ENCODE data around the gene TREML2. TPM values are rescaled to one million over a fixed set of nuclear protein-coding genes. Genes with fewer than 3 reads are reported as not detected.

Gene TREML2
- total and polyA plus RNA-seq, 4 donors: 0.30 to 0.62 (median 0.38) TPM; not detected in 1

DNA sequence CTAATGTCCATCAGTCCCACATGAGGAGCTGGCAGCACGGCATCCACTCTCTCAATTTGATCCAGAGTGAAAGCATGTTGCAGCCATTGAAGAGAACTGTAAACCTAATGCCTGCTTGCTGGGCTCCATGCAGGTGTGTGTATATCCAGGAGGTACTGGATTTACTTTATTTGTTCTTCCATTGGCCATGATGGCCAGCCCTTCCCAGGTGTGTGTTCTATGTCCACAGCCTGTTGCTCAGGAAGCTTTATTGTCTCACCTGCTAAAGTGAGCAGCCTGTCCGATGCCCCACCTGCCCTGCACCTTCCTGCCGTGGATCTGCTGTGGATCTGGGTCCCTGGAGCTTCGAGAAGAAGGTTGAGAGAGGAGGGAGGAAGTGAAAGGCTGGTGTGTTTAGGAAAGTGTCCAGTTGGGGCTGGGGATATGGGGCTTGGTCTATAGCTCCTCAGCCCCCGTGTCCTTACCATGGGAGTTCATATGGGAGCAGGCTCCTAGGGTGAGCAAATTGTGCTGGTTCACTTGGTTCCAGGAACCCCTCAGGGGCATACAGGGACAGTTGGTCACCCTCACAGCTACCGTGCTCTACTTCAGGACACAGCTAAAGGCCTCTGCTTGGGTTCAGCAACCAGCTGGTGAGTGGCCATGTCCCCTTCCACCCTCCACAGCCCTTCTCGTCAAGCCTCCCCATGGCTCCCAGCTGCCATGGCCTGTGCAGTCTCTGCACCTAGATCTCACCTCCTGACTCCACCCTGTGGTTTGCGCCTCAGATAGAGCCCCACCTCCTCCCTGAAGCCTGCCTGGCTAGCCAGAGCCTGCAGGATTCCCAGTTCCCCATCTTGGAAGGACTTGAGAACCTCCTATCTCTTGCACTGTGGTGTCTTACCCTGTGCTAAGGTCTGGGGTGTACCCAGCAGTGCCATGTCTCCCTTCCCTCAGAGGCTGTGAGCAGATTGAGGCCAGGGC lies 12.7 kb downstream of the TREML2 start:
- ATAC-seq (ENCODE audit: low FRiP score): no peak
- H3K27me3 ChIP-seq (ENCODE audit: control insufficient read depth in 1 of 2, insufficient read depth in 2 of 2, low read length in 1 of 2): no peaks in the 10 kb centered on the region
- H3K27ac ChIP-seq (ENCODE audit: low read depth in 1 of 2, low read length in 2 of 2): no peak overlapping the region
- H3K36me3 ChIP-seq (ENCODE audit: control insufficient read depth in 1 of 2, insufficient read depth in 2 of 2, low read length in 1 of 2): no peaks in the 10 kb centered on the region
- H3K9me3 ChIP-seq (ENCODE audit: control insufficient read depth, low read length): peaks cover 5% of the 10 kb centered on the region
- DNase-seq: no peak
- WGBS, 2 donors: 83 to 85% methylated on average over 8 of the region's 8 CpGs
- H3K4me1 ChIP-seq (ENCODE audit: control insufficient read depth in 1 of 2, insufficient read depth in 2 of 2, low read length in 2 of 2): no peaks in the 10 kb centered on the region
- intact Hi-C loops (cut with DNase I): no loop called here
- no peak overlapping the region for H3K4me3 ChIP-seq (ENCODE audit: low read length in 2 of 2)

DNA sequence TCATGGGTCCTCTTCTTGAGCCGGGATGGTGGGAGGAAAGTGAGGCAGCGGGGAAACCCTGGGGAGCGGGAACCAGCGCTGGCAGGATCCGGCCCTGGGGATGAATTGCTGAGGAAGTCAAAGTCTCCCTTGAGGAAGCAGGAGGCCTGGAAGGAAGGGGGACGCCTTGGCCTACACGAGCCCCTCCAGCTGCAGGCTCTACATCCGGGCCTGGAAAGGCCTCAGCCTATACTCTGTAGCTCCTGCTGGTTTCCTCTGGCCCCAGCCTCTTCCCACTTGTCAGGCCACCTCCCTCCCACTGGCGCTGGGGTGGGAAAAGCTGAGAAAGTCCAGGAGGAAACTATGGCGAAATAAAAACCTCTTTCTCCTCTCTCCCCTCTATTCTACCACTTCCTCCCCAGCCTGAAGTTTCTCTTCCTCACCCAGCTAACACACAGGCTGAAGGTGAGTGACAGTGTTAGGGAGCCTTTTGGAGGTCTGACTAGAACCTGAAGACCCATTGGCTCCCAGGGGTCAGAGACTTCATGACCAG lies 14.9 kb downstream of the TREML2 start:
- intact Hi-C loops (cut with DNase I): no loop called here
- no peaks in the 10 kb centered on the region for H3K27me3 ChIP-seq (ENCODE audit: control insufficient read depth in 1 of 2, insufficient read depth in 2 of 2, low read length in 1 of 2)
- 69 to 78% methylated on average over 10 of the region's 10 CpGs for WGBS, 2 donors
- H3K27ac ChIP-seq (ENCODE audit: low read depth in 1 of 2, low read length in 2 of 2): no peak overlapping the region
- H3K4me3 ChIP-seq (ENCODE audit: low read length in 2 of 2): no peak overlapping the region
- no peak for ATAC-seq (ENCODE audit: low FRiP score)
- no peaks in the 10 kb centered on the region for H3K4me1 ChIP-seq (ENCODE audit: control insufficient read depth in 1 of 2, insufficient read depth in 2 of 2, low read length in 2 of 2)
- no peak for DNase-seq
- no peaks in the 10 kb centered on the region for H3K36me3 ChIP-seq (ENCODE audit: control insufficient read depth in 1 of 2, insufficient read depth in 2 of 2, low read length in 1 of 2)
- H3K9me3 ChIP-seq (ENCODE audit: control insufficient read depth, low read length): peaks cover 5% of the 10 kb centered on the region

DNA sequence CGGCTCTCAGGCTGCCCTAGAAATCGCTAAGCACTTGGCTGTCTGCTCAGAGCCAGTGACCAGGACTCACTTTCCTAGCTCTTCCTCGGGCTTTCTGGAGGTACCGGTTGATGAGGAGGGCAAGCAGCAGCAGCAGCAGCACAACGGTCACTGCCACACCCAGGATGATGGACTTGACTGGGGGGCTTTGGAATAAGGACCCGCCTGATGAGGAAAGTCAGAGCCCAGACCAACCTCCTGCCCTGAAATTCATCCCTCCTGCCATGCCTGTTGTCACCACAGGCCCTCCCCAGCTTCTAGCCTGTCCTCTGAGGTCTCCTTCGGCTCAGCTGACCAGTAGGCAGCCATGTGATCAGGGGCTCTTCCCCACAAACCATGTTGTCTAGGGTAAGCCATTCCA lies 16.2 kb downstream of the TREML2 start:
- WGBS, 2 donors: 76 to 79% methylated on average over 6 to 7 of the region's 7 CpGs
- no peak overlapping the region for H3K27ac ChIP-seq (ENCODE audit: low read depth in 1 of 2, low read length in 2 of 2)
- H3K9me3 ChIP-seq (ENCODE audit: control insufficient read depth, low read length): peaks cover under 1% of the 10 kb centered on the region
- ATAC-seq (ENCODE audit: low FRiP score) (no peak), DNase-seq (no peak)
- intact Hi-C loops (cut with DNase I): no loop called here
- no peaks in the 10 kb centered on the region for H3K4me1 ChIP-seq (ENCODE audit: control insufficient read depth in 1 of 2, insufficient read depth in 2 of 2, low read length in 2 of 2)
- no peak overlapping the region for H3K4me3 ChIP-seq (ENCODE audit: low read length in 2 of 2)
- no peaks in the 10 kb centered on the region for H3K36me3 ChIP-seq (ENCODE audit: control insufficient read depth in 1 of 2, insufficient read depth in 2 of 2, low read length in 1 of 2)
- no peaks in the 10 kb centered on the region for H3K27me3 ChIP-seq (ENCODE audit: control insufficient read depth in 1 of 2, insufficient read depth in 2 of 2, low read length in 1 of 2)

DNA sequence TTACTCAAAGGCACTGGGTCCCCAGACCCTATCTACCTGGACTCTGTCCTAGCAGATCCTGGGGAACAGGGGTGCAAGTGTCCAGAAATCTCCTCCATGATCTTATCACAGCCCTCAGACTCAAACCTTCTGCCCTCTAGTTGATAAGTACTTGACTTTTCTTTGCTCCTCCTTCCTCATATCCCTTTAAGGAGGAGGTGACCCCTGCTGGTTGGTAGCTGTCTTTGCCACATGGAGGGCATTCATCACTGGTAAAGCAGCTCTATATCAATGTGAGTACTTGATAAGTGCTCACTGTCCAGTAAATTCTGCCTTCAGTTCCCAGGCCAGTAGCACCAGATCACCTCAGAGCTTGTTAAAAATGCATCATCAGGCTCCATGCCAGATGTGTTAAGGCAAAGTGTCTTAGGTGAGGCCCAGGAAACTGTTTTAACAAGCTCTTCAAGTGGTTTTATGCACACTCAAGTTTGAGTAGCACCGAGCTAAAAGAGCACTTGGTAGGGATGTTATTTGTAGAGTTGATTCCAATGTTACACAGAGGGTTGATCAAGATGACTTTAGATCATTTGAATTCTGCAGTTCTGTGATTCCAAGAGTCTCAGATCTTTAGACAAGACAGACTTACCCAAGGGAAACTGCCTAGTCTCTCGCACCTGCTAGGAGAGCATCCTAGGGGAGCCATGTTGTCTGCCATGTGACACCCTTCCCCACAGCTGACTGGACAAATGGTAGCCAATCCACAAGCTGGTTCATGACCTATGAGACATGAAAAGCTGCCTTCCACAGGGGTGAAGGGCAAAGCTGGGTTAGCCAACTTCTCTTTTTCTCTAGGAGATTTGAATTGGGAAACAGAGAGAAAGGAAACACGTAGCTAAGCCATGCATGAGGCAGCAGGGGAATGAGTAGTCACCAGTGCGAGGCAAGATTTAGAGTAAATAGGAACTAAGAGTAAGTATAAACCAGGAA lies 18.6 kb downstream of the TREML2 start:
- Histone ChIP-seq H3K4me3 (ENCODE audit: low read length in 2 of 2) (no peak overlapping the region), H3K9me3 (ENCODE audit: control insufficient read depth, low read length) (no peaks in the 10 kb centered on the region), H3K27ac (ENCODE audit: low read depth in 1 of 2, low read length in 2 of 2) (no peak overlapping the region), H3K27me3 (ENCODE audit: control insufficient read depth in 1 of 2, insufficient read depth in 2 of 2, low read length in 1 of 2) (no peaks in the 10 kb centered on the region), H3K4me1 (ENCODE audit: control insufficient read depth in 1 of 2, insufficient read depth in 2 of 2, low read length in 2 of 2) (no peaks in the 10 kb centered on the region), H3K36me3 (ENCODE audit: control insufficient read depth in 1 of 2, insufficient read depth in 2 of 2, low read length in 1 of 2) (no peaks in the 10 kb centered on the region)
- WGBS, 2 donors: 74 to 77% methylated on average over 4 of the region's 4 CpGs
- DNase-seq: peak in 1 of 2 donors; percentile 61
- intact Hi-C loops (cut with DNase I): no loop called here
- no peak for ATAC-seq (ENCODE audit: low FRiP score)

DNA sequence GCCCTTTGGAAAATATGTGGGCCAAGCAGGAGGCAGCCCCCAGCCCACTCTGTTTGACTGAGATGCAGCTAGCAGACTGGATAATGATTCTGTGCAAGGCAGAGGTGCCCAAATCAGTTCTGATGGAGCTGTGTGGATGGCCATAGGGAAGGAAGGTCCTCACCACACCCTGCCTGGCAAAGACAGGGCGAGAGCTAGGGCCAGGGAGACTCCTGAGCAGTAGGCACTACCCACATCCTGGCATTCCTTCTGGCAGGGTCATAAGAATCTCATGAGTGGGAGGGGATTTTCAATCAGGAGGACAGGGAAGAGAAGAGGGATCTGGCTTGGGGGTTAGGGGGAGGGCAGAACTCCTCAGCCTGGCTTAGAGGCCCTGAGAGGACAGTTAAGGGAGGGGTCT lies 19.4 kb downstream of the TREML2 start:
- H3K4me3 ChIP-seq (ENCODE audit: low read length in 2 of 2): no peak overlapping the region
- DNase-seq: no peak
- WGBS, 2 donors: 58 to 67% methylated on average over 1 of the region's 1 CpG
- no peaks in the 10 kb centered on the region for H3K27me3 ChIP-seq (ENCODE audit: control insufficient read depth in 1 of 2, insufficient read depth in 2 of 2, low read length in 1 of 2)
- intact Hi-C loops (cut with DNase I): no loop called here
- no peaks in the 10 kb centered on the region for H3K4me1 ChIP-seq (ENCODE audit: control insufficient read depth in 1 of 2, insufficient read depth in 2 of 2, low read length in 2 of 2)
- no peak overlapping the region for H3K27ac ChIP-seq (ENCODE audit: low read depth in 1 of 2, low read length in 2 of 2)
- H3K36me3 ChIP-seq (ENCODE audit: control insufficient read depth in 1 of 2, insufficient read depth in 2 of 2, low read length in 1 of 2): no peaks in the 10 kb centered on the region
- no peak for ATAC-seq (ENCODE audit: low FRiP score)
- H3K9me3 ChIP-seq (ENCODE audit: control insufficient read depth, low read length): no peaks in the 10 kb centered on the region

DNA sequence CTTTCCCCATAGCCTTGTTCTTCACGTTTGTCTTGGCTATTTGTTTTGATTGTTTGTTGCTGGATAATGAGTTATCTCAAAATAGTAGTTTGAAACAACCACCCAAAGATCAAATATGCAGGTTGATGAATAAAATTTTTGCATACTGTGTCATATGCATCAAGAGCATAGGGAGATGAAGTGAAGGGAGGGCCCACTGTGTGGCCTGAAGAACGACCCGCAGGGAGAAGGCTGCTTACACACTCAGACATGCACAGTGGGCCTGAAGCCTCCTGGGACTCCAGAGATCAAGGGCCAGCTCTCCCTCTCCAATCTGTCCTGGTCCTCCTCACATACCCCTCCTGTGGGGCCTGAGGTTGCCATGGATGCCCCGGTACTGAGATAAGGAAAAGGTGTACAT lies 21.8 kb downstream of the TREML2 start:
- intact Hi-C loops (cut with DNase I): no loop called here
- Histone ChIP-seq H3K9me3 (ENCODE audit: control insufficient read depth, low read length) (no peaks in the 10 kb centered on the region), H3K27ac (ENCODE audit: low read depth in 1 of 2, low read length in 2 of 2) (no peak overlapping the region), H3K27me3 (ENCODE audit: control insufficient read depth in 1 of 2, insufficient read depth in 2 of 2, low read length in 1 of 2) (no peaks in the 10 kb centered on the region), H3K4me1 (ENCODE audit: control insufficient read depth in 1 of 2, insufficient read depth in 2 of 2, low read length in 2 of 2) (no peaks in the 10 kb centered on the region), H3K36me3 (ENCODE audit: control insufficient read depth in 1 of 2, insufficient read depth in 2 of 2, low read length in 1 of 2) (no peaks in the 10 kb centered on the region), H3K4me3 (ENCODE audit: low read length in 2 of 2) (no peak overlapping the region)
- WGBS, 2 donors: 55 to 60% methylated on average over 4 of the region's 4 CpGs
- DNase-seq: no peak
- ATAC-seq (ENCODE audit: low FRiP score): no peak

DNA sequence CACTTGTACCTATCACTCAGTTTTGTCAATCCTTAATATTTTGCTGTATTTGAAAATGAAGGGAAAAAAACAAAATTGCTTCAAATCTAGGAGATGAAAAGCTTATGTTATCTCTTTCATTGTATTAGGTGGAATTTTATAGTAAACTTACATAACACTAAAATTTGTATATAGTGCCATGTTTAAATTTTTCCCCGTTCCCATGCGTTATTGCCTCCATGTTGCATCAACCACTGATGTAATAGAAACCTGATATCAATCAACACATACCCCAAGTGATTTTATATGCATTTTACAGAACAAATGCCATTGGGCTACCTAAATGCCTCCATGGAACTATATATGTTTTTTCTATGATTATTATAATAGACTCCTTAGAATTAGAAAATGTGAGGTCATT lies 23.3 kb downstream of the TREML2 start:
- Histone ChIP-seq H3K9me3 (ENCODE audit: control insufficient read depth, low read length) (peaks cover 1% of the 10 kb centered on the region), H3K4me1 (ENCODE audit: control insufficient read depth in 1 of 2, insufficient read depth in 2 of 2, low read length in 2 of 2) (no peaks in the 10 kb centered on the region), H3K36me3 (ENCODE audit: control insufficient read depth in 1 of 2, insufficient read depth in 2 of 2, low read length in 1 of 2) (no peaks in the 10 kb centered on the region), H3K4me3 (ENCODE audit: low read length in 2 of 2) (no peak overlapping the region), H3K27me3 (ENCODE audit: control insufficient read depth in 1 of 2, insufficient read depth in 2 of 2, low read length in 1 of 2) (no peaks in the 10 kb centered on the region), H3K27ac (ENCODE audit: low read depth in 1 of 2, low read length in 2 of 2) (no peak overlapping the region)
- intact Hi-C loops (cut with DNase I): no loop called here
- no peak for ATAC-seq (ENCODE audit: low FRiP score)
- no peak for DNase-seq
- 88 to 89% methylated on average over 2 of the region's 2 CpGs for WGBS, 2 donors

DNA sequence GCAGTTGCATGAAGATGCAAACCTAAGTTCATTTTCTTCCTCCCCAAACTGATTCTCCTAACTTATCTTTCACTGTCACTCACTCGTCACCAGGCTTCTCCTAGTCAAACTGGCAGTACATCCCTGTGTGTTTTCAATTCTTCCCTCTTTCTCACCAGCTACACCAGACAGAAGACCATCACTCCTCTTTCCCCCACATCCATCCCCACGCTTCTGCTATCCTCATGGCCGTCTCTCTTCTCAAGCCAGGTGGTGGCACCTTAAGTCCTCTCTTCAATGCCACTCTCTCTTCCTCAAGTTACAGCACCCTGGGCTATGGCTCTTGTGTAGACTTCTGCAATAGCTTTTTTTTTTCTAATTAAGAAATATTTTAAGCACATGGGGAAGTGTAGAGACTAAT lies 23.7 kb downstream of the TREML2 start:
- intact Hi-C loops (cut with DNase I): no loop called here
- WGBS, 2 donors: 73% methylated on average over 3 of the region's 3 CpGs
- Histone ChIP-seq H3K9me3 (ENCODE audit: control insufficient read depth, low read length) (peaks cover 1% of the 10 kb centered on the region), H3K4me3 (ENCODE audit: low read length in 2 of 2) (no peak overlapping the region), H3K27me3 (ENCODE audit: control insufficient read depth in 1 of 2, insufficient read depth in 2 of 2, low read length in 1 of 2) (no peaks in the 10 kb centered on the region), H3K27ac (ENCODE audit: low read depth in 1 of 2, low read length in 2 of 2) (no peak overlapping the region), H3K36me3 (ENCODE audit: control insufficient read depth in 1 of 2, insufficient read depth in 2 of 2, low read length in 1 of 2) (no peaks in the 10 kb centered on the region), H3K4me1 (ENCODE audit: control insufficient read depth in 1 of 2, insufficient read depth in 2 of 2, low read length in 2 of 2) (no peaks in the 10 kb centered on the region)
- ATAC-seq (ENCODE audit: low FRiP score) (no peak), DNase-seq (no peak)
